H1 (cell line): ENCODE measurements around the gene FADD. TPM values are rescaled to one million over a fixed set of nuclear protein-coding genes. Genes with fewer than 3 reads are reported as not detected.

ENCODE experiments used
- ASH2L ChIP-seq: fragments of 200-600, 300-600 bp; sonication (generic); IDR thresholded peaks from one replicate; pipeline ENCODE4 v1.7.1; 2017; ENCODE audit warnings: low read length
- BRCA1 ChIP-seq: IDR thresholded peaks from 2 replicates; pipeline ENCODE4 v1.6.1; 2012; ENCODE audit warnings: low read depth, low read length, improper control_type of control experiment
- CEBPB ChIP-seq: IDR thresholded peaks from 2 replicates; pipeline ENCODE4 v1.6.1; 2012; ENCODE audit warnings: low read depth, low read length
- CHD2 ChIP-seq: IDR thresholded peaks from 2 replicates; pipeline ENCODE4 v1.6.1; 2012; ENCODE audit warnings: low read length, improper control_type of control experiment
- KDM4A ChIP-seq: IDR thresholded peaks from one replicate; pipeline ENCODE4 v1.7.1; 2012; ENCODE audit warnings: low read depth, mild to moderate bottlenecking, moderate library complexity, low read length, inconsistent platforms; ENCODE audit not compliant: severe bottlenecking
- RXRA ChIP-seq: IDR thresholded peaks from 2 replicates; pipeline ENCODE4 v1.6.1; 2011; ENCODE audit warnings: low read depth, mild to moderate bottlenecking, low read length, moderate library complexity; ENCODE audit not compliant: insufficient read depth
- SIX5 ChIP-seq: IDR thresholded peaks from 2 replicates; pipeline ENCODE4 v1.6.1; 2011; ENCODE audit warnings: mild to moderate bottlenecking, low read depth, low read length
- TAF1 ChIP-seq: IDR thresholded peaks from 2 replicates; pipeline ENCODE4 v1.6.1; 2011; ENCODE audit warnings: mild to moderate bottlenecking, low read depth, low read length
- polyA plus RNA-seq, 7 experiments: library from polyadenylated mRNA; depleted of rRNA in 3 of 7; stranded (reverse) in 5 of 7; unstranded in 2 of 7; fragments of >200 nt in 5 of 7; fragments of 200-250 nt in 2 of 7; gene quantifications; 1 replicate in 5 of 7; 2 replicates in 1 of 7; 4 replicates in 1 of 7; pipeline versions ENCODE4 v1.2.1 to v1.2.3, GENCODE V29; 2011 to 2013; ENCODE audit warnings: missing spikeins in 2 of 7, mixed read lengths in 2 of 7
- total RNA-seq: library from RNA; stranded (reverse); fragmentation: NEBNext Ultra II Directional; extraction: Animal tissue kit (Norgen Biotek cat#: 25700); gene quantifications from 2 replicates; pipeline ENCODE4 v1.2.1, GENCODE V29; 2021
- TF ChIP-seq, protein P1 (sequence below): fragments of 300-600 bp; sonication (generic); IDR thresholded peaks from 2 replicates; pipeline ENCODE4 v1.7.1; 2012; ENCODE audit warnings: low read length, moderate library complexity, mild to moderate bottlenecking, inconsistent platforms; ENCODE audit not compliant: insufficient replicate concordance
- TF ChIP-seq, protein P2 (sequence below): IDR thresholded peaks from 2 replicates; pipeline ENCODE4 v1.6.1; 2012; ENCODE audit warnings: inconsistent platforms

Gene FADD
- total and polyA plus RNA-seq, 2 of the 8 experiments (the other 6 are each of a cell fraction or from before 2014, with no cell fraction given) = 29.0 to 43.9 TPM

DNA sequence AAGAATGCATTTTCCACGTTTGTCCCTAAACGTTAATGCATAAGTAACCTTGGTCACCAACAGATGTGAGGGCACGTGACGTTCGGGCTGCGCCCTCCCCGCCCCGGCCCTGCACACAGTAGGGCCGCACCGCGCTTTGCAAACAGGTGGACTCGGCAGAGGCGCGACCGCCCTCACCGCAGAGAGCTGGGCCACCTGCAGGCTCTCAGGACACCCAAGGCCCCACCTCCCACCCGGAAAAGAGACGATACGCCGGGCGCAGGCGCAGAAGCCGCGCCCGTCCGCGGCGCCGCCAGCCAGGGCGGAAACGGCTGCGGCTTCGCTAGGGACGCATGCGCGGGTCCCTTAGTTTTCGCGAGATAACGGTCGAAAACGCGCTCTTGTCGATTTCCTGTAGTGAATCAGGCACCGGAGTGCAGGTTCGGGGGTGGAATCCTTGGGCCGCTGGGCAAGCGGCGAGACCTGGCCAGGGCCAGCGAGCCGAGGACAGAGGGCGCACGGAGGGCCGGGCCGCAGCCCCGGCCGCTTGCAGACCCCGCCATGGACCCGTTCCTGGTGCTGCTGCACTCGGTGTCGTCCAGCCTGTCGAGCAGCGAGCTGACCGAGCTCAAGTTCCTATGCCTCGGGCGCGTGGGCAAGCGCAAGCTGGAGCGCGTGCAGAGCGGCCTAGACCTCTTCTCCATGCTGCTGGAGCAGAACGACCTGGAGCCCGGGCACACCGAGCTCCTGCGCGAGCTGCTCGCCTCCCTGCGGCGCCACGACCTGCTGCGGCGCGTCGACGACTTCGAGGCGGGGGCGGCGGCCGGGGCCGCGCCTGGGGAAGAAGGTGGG lies at the start of gene FADD (continued):
- TF ChIP-seq ASH2L (peak; percentile 93), SIX5 (no peak), RXRA (no peak), KDM4A (peak; percentile 67), CHD2 (peak; percentile 81), TAF1 (peak; percentile 69; the same call in 1 of the 2 replicates), CEBPB (no peak), BRCA1 (peak; percentile 68)
- TF ChIP-seq, protein P1, sequence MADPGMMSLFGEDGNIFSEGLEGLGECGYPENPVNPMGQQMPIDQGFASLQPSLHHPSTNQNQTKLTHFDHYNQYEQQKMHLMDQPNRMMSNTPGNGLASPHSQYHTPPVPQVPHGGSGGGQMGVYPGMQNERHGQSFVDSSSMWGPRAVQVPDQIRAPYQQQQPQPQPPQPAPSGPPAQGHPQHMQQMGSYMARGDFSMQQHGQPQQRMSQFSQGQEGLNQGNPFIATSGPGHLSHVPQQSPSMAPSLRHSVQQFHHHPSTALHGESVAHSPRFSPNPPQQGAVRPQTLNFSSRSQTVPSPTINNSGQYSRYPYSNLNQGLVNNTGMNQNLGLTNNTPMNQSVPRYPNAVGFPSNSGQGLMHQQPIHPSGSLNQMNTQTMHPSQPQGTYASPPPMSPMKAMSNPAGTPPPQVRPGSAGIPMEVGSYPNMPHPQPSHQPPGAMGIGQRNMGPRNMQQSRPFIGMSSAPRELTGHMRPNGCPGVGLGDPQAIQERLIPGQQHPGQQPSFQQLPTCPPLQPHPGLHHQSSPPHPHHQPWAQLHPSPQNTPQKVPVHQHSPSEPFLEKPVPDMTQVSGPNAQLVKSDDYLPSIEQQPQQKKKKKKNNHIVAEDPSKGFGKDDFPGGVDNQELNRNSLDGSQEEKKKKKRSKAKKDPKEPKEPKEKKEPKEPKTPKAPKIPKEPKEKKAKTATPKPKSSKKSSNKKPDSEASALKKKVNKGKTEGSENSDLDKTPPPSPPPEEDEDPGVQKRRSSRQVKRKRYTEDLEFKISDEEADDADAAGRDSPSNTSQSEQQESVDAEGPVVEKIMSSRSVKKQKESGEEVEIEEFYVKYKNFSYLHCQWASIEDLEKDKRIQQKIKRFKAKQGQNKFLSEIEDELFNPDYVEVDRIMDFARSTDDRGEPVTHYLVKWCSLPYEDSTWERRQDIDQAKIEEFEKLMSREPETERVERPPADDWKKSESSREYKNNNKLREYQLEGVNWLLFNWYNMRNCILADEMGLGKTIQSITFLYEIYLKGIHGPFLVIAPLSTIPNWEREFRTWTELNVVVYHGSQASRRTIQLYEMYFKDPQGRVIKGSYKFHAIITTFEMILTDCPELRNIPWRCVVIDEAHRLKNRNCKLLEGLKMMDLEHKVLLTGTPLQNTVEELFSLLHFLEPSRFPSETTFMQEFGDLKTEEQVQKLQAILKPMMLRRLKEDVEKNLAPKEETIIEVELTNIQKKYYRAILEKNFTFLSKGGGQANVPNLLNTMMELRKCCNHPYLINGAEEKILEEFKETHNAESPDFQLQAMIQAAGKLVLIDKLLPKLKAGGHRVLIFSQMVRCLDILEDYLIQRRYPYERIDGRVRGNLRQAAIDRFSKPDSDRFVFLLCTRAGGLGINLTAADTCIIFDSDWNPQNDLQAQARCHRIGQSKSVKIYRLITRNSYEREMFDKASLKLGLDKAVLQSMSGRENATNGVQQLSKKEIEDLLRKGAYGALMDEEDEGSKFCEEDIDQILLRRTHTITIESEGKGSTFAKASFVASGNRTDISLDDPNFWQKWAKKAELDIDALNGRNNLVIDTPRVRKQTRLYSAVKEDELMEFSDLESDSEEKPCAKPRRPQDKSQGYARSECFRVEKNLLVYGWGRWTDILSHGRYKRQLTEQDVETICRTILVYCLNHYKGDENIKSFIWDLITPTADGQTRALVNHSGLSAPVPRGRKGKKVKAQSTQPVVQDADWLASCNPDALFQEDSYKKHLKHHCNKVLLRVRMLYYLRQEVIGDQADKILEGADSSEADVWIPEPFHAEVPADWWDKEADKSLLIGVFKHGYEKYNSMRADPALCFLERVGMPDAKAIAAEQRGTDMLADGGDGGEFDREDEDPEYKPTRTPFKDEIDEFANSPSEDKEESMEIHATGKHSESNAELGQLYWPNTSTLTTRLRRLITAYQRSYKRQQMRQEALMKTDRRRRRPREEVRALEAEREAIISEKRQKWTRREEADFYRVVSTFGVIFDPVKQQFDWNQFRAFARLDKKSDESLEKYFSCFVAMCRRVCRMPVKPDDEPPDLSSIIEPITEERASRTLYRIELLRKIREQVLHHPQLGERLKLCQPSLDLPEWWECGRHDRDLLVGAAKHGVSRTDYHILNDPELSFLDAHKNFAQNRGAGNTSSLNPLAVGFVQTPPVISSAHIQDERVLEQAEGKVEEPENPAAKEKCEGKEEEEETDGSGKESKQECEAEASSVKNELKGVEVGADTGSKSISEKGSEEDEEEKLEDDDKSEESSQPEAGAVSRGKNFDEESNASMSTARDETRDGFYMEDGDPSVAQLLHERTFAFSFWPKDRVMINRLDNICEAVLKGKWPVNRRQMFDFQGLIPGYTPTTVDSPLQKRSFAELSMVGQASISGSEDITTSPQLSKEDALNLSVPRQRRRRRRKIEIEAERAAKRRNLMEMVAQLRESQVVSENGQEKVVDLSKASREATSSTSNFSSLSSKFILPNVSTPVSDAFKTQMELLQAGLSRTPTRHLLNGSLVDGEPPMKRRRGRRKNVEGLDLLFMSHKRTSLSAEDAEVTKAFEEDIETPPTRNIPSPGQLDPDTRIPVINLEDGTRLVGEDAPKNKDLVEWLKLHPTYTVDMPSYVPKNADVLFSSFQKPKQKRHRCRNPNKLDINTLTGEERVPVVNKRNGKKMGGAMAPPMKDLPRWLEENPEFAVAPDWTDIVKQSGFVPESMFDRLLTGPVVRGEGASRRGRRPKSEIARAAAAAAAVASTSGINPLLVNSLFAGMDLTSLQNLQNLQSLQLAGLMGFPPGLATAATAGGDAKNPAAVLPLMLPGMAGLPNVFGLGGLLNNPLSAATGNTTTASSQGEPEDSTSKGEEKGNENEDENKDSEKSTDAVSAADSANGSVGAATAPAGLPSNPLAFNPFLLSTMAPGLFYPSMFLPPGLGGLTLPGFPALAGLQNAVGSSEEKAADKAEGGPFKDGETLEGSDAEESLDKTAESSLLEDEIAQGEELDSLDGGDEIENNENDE = no peak
- TF ChIP-seq, protein P2, sequence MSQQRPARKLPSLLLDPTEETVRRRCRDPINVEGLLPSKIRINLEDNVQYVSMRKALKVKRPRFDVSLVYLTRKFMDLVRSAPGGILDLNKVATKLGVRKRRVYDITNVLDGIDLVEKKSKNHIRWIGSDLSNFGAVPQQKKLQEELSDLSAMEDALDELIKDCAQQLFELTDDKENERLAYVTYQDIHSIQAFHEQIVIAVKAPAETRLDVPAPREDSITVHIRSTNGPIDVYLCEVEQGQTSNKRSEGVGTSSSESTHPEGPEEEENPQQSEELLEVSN = peak; percentile 21
